ENCODE results near the gene PDSS2. TPM values are rescaled to one million over a fixed set of nuclear protein-coding genes. Genes with fewer than 3 reads are reported as not detected.
A peak's percentile ranks its signal among the peaks of the same experiment; 100 is the strongest.

Gene PDSS2
- total and polyA plus RNA-seq, 9 of the 15 experiments (the other 6 are each of a cell fraction or from before 2014, with no cell fraction given): 5.8 to 21.1 (median 12.0) TPM

GRCh38 chr6:107328081-107328480, 131.3 kb downstream of the PDSS2 start:
- no peaks in the 10 kb centered on the region for H3K4me1 ChIP-seq (replicated peaks in 1 of 2; ENCODE audit: control insufficient read depth in 2 of 2, insufficient read depth in 2 of 2, low read length in 2 of 2)
- no peak overlapping the region for H3K4me3 ChIP-seq
- DNase-seq (ENCODE audit: extremely low read depth in 1 of 4, low spot score in 3 of 4) (no peak), ATAC-seq (no peak), FAIRE-seq (no peak)
- H2AFZ ChIP-seq (ENCODE audit: low read depth, low read length): no peak overlapping the region
- H3K27ac ChIP-seq (ENCODE audit: extremely low read depth, low read depth, low read length): no peak overlapping the region
- H3K9ac ChIP-seq (ENCODE audit: insufficient read depth in 1 of 2, low read depth in 2 of 2, low read length in 2 of 2): no peak overlapping the region
- TF ChIP-seq BCOR (IDR thresholded peaks at IDR 0.05) (peak; percentile 58; the same call in 1 of the 2 replicates), KLF1 (tag; IDR thresholded peaks at IDR 0.05) (no peak), KLF16 (IDR thresholded peaks at IDR 0.05) (no peak), ZFP36 (IDR thresholded peaks at IDR 0.05; ENCODE audit: low read depth, low read length, partially characterized antibody) (peak; percentile 34), RBM25 (IDR thresholded peaks at IDR 0.05; ENCODE audit: low read depth, low read length, severe bottlenecking) (peak; percentile 92), GABPB1 (CRISPR knock-in tag; IDR thresholded peaks at IDR 0.05) (no peak)
- H3K4me2 ChIP-seq (ENCODE audit: insufficient read depth, low read length): no peak overlapping the region
- ChIA-PET POLR2A (no interaction called here), CTCF (ENCODE audit: low intra/inter-chr PET ratio) (no interaction called here)
- no TSS peak for BruUV-seq (replicated peaks)
- no peaks in the 10 kb centered on the region for H3K27me3 ChIP-seq (ENCODE audit: control insufficient read depth in 2 of 2, insufficient read depth in 2 of 2, low read length in 2 of 2)
- in situ Hi-C loops (cut with MboI): no loop called here
- H3K36me3 ChIP-seq (ENCODE audit: control insufficient read depth, insufficient read depth, low read length): no peaks in the 10 kb centered on the region
- H3K9me3 ChIP-seq (replicated peaks; ENCODE audit: control insufficient read depth, insufficient read depth, low read depth, low read length): no peaks in the 10 kb centered on the region
- intact Hi-C loops (cut with micrococcal nuclease): no loop called here
- no peaks in the 10 kb centered on the region for H4K20me1 ChIP-seq (replicated peaks; ENCODE audit: control insufficient read depth, insufficient read depth, low read length)
- 51% methylated on average over 3 of the region's 3 CpGs for WGBS (ENCODE audit: insufficient coverage, low coverage, missing lambda C conversion rate)
- H3K79me2 ChIP-seq (ENCODE audit: control insufficient read depth, insufficient read depth, low read length): no peaks in the 10 kb centered on the region
- no peaks in the 10 kb centered on the region for H3K9me1 ChIP-seq (ENCODE audit: control insufficient read depth, insufficient read depth, low read length)

- Histone ChIP-seq H3K79me2 (ENCODE audit: control insufficient read depth, insufficient read depth, low read length) (no peaks in the 10 kb centered on the region), H3K27ac (ENCODE audit: extremely low read depth, low read depth, low read length) (no peak overlapping the region), H3K9me3 (replicated peaks; ENCODE audit: control insufficient read depth, insufficient read depth, low read depth, low read length) (no peaks in the 10 kb centered on the region), H3K4me2 (ENCODE audit: insufficient read depth, low read length) (no peak overlapping the region), H3K9ac (ENCODE audit: insufficient read depth in 1 of 2, low read depth in 2 of 2, low read length in 2 of 2) (no peak overlapping the region), H2AFZ (ENCODE audit: low read depth, low read length) (no peak overlapping the region), H3K9me1 (ENCODE audit: control insufficient read depth, insufficient read depth, low read length) (no peaks in the 10 kb centered on the region), H4K20me1 (replicated peaks; ENCODE audit: control insufficient read depth, insufficient read depth, low read length) (no peaks in the 10 kb centered on the region), H3K4me3 (no peak overlapping the region), H3K27me3 (ENCODE audit: control insufficient read depth in 2 of 2, insufficient read depth in 2 of 2, low read length in 2 of 2) (no peaks in the 10 kb centered on the region), H3K4me1 (replicated peaks in 1 of 2; ENCODE audit: control insufficient read depth in 2 of 2, insufficient read depth in 2 of 2, low read length in 2 of 2) (no peaks in the 10 kb centered on the region), H3K36me3 (ENCODE audit: control insufficient read depth, insufficient read depth, low read length) (no peaks in the 10 kb centered on the region)
- FAIRE-seq (no peak), ATAC-seq (no peak), DNase-seq (ENCODE audit: extremely low read depth in 1 of 4, low spot score in 3 of 4) (no peak)
- intact Hi-C loops (cut with micrococcal nuclease) (no loop called here), in situ Hi-C loops (cut with MboI) (no loop called here)
- 95% methylated on average over 1 of the region's 1 CpG for WGBS (ENCODE audit: insufficient coverage, low coverage, missing lambda C conversion rate)
- POLR2A ChIA-PET: interaction anchor here (0.9 to 1.0 kb wide), 2 partner anchors 15 to 48 kb away, joined by 3 read pairs; no protein-coding TSS in a partner anchor
- no TSS peak for BruUV-seq (replicated peaks)
- CTCF ChIA-PET (ENCODE audit: low intra/inter-chr PET ratio): no interaction called here
- TF ChIP-seq HMG20A (CRISPR knock-in tag; conservative IDR thresholded peaks at IDR 0.05): no peak
- no peak for TF ChIP-seq GMEB1 (CRISPR knock-in tag; IDR thresholded peaks at IDR 0.05)
- TF ChIP-seq ESRRA (IDR thresholded peaks at IDR 0.05; ENCODE audit: borderline replicate concordance, low read depth): no peak
- no peak for TF ChIP-seq ZNF551 (CRISPR knock-in tag; IDR thresholded peaks at IDR 0.05)
- no peak for TF ChIP-seq DIDO1 (tag; IDR thresholded peaks at IDR 0.05; ENCODE audit: low read depth)
- TF ChIP-seq BRF2 (IDR thresholded peaks at IDR 0.05; ENCODE audit: borderline replicate concordance, insufficient read depth, insufficient read length): no peak
- TF ChIP-seq ZFP30 (CRISPR knock-in tag; IDR thresholded peaks at IDR 0.05; ENCODE audit: borderline replicate concordance): no peak
- no peak for TF ChIP-seq RBM14 (IDR thresholded peaks at IDR 0.05; ENCODE audit: borderline replicate concordance, insufficient read depth, low read depth, low read length)
These were observed 136.1 kb downstream of the PDSS2 start for GRCh38 chr6:107323133-107323785.
